ENCODE results near the gene OR6J1. TPM values are rescaled to one million over a fixed set of nuclear protein-coding genes. Genes with fewer than 3 reads are reported as not detected.

OR6J1 gene
- total and polyA plus RNA-seq, 2 of the 13 experiments (the other 11 are each of a cell fraction or from before 2014, with no cell fraction given): not detected

- TF ChIP-seq, protein P1, sequence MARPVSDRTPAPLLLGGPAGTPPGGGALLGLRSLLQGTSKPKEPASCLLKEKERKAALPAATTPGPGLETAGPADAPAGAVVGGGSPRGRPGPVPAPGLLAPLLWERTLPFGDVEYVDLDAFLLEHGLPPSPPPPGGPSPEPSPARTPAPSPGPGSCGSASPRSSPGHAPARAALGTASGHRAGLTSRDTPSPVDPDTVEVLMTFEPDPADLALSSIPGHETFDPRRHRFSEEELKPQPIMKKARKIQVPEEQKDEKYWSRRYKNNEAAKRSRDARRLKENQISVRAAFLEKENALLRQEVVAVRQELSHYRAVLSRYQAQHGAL (CRISPR knock-in tag; IDR thresholded peaks at IDR 0.05; ENCODE audit: not compliant biosample characterization): no peak
- TF ChIP-seq ZNF773 (CRISPR knock-in tag; IDR thresholded peaks at IDR 0.05; ENCODE audit: borderline replicate concordance) (no peak), UBTF (CRISPR knock-in tag; IDR thresholded peaks at IDR 0.05) (peak; percentile 20), TAF15 (IDR thresholded peaks at IDR 0.05; ENCODE audit: low read depth, low read length, poor library complexity, severe bottlenecking) (peak; percentile 83), ISL2 (CRISPR knock-in tag; IDR thresholded peaks at IDR 0.05) (no peak; the same call in 1 of the 2 replicates), ZUFSP (CRISPR knock-in tag; IDR thresholded peaks at IDR 0.05; ENCODE audit: borderline replicate concordance) (no peak), HNRNPUL1 (IDR thresholded peaks at IDR 0.05; ENCODE audit: low read depth, low read length) (no peak), PRMT3 (CRISPR knock-in tag; IDR thresholded peaks at IDR 0.05; ENCODE audit: borderline replicate concordance, low read depth) (no peak), THRA (CRISPR knock-in tag; IDR thresholded peaks at IDR 0.05; ENCODE audit: borderline replicate concordance) (peak; percentile 44; the same call in 1 of the 2 replicates), TEAD2 (CRISPR knock-in tag; IDR thresholded peaks at IDR 0.05) (no peak), ATF6 (CRISPR knock-in tag; conservative IDR thresholded peaks at IDR 0.05) (peak; percentile 91; the same call in 1 of the 2 replicates), SRY (CRISPR knock-in tag; IDR thresholded peaks at IDR 0.05) (peak; percentile 93; the same call in 1 of the 2 replicates), ZXDC (CRISPR knock-in tag; IDR thresholded peaks at IDR 0.05) (no peak; the same call in 1 of the 2 replicates), PHB2 (IDR thresholded peaks at IDR 0.05; ENCODE audit: partially characterized antibody) (no peak), IRF1 (CRISPR knock-in tag; IDR thresholded peaks at IDR 0.05; ENCODE audit: low read depth) (0 out of 2 replicates have a peak, but pooled peaks have one; percentile 48)
These were observed 54.9 kb downstream of the OR6J1 start, which contains the start of gene DAD1 (continued) for GRCh38 chr14:22589096-22589839.
